Cardiac fibroblast (primary cell): ENCODE data around the gene ABCA10.
"Not testable (repeated sequence)": the region's sequence is repeated elsewhere in the genome, so short reads cannot be mapped to it uniquely, and the experiment has no call there.

Experiments used
- DNase-seq, 2 donors: peaks; one replicate each; pipeline versions ENCODE4 v3.0.0 to v3.0.0-alpha.2; 2010; ENCODE audit warnings: low read depth in 2 of 2
- H3K4me3 ChIP-seq, 2 donors: replicated peaks in 1 of 2; 1 replicate in 1 of 2; 2 replicates in 1 of 2; pipeline ENCODE4 v1.5.1; 2011; ENCODE audit warnings: low read depth in 2 of 2, low read length in 2 of 2, mild to moderate bottlenecking in 2 of 2, moderate library complexity in 1 of 2
- CTCF ChIP-seq: IDR thresholded peaks from one replicate; pipeline ENCODE4 v1.5.1; 2011; ENCODE audit warnings: low read depth, mild to moderate bottlenecking, low read length, inconsistent platforms

Gene ABCA10

GRCh38 chr17:69228576-69228975 is at the start of gene ABCA10:
ABCA10 (minus strand) TSS chr17:69228824; CDS start chr17:69225358, 3,466 bp downstream.
- H3K4me3 ChIP-seq, result no peak within 1 kb of the TSS
- DNase-seq, result peak; percentile 9 to 20
- TF ChIP-seq CTCF, result no peak

GRCh38 chr17:69276279-69276678 is 47.7 kb upstream of the ABCA10 start:
- not testable (repeated sequence) for DNase-seq, H3K4me3 ChIP-seq

GRCh38 chr17:69275751-69276150 is 47.1 kb upstream of the ABCA10 start:
- no peak for TF ChIP-seq CTCF
- H3K4me3 ChIP-seq, result no peak overlapping the region
- no peak for DNase-seq

- no peak overlapping the region for H3K4me3 ChIP-seq
- no peak for TF ChIP-seq CTCF
- no peak for DNase-seq
These were observed 42.4 kb upstream of the ABCA10 start for GRCh38 chr17:69271023-69271422.

GRCh38 chr17:69269131-69269998 is 40.7 kb upstream of the ABCA10 start:
- peak; percentile 74 to 85 for DNase-seq
- TF ChIP-seq CTCF, result no peak
- no peak overlapping the region for H3K4me3 ChIP-seq

GRCh38 chr17:69268543-69269014 is 40.0 kb upstream of the ABCA10 start:
- no peak for TF ChIP-seq CTCF
- peak; percentile 13 to 36 for DNase-seq
- H3K4me3 ChIP-seq, result no peak overlapping the region

GRCh38 chr17:69267219-69267618 is 38.6 kb upstream of the ABCA10 start:
- no peak for TF ChIP-seq CTCF
- H3K4me3 ChIP-seq, result no peak overlapping the region
- no peak for DNase-seq
